Large intestine (tissue), 12 donors: ENCODE data around the gene HYPK. TPM values are rescaled to one million over a fixed set of nuclear protein-coding genes. Genes with fewer than 3 reads are reported as not detected.

Experiments used
- DNase-seq, 2 donors: peaks; one replicate each; pipeline versions ENCODE4 v3.0.0 to v3.0.0-alpha.2; 2013
- H3K27ac ChIP-seq: one replicate; pipeline ENCODE4 v1.5.1; 2013; ENCODE audit warnings: low read length
- H3K27me3 ChIP-seq: 2 replicates; pipeline ENCODE4 v1.6.1; 2013; ENCODE audit warnings: low read length; ENCODE audit not compliant: control insufficient read depth, insufficient read depth
- H3K36me3 ChIP-seq: 2 replicates; pipeline ENCODE4 v1.6.1; 2013; ENCODE audit warnings: low read length; ENCODE audit not compliant: control insufficient read depth, insufficient read depth
- H3K4me1 ChIP-seq: one replicate; pipeline ENCODE4 v1.6.1; 2013; ENCODE audit warnings: low read length; ENCODE audit not compliant: control insufficient read depth, insufficient read depth
- H3K4me3 ChIP-seq: one replicate; pipeline ENCODE4 v1.5.1; 2013; ENCODE audit warnings: low read length
- H3K9me3 ChIP-seq: one replicate; pipeline ENCODE4 v1.6.1; 2013; ENCODE audit warnings: mild to moderate bottlenecking, low read depth, low read length, moderate library complexity; ENCODE audit not compliant: control insufficient read depth
- WGBS: methylation state at CpG from one replicate; pipeline ENCODE4 v1.1.5; 2013; ENCODE audit warnings: low lambda C conversion rate; ENCODE audit not compliant: insufficient coverage; 5-methylcytosine and 5-hydroxymethylcytosine counted together
- long read RNA-seq, 11 donors: transcript quantifications; one replicate each; lab custom pipeline, GENCODE V29; 2026
- polyA plus RNA-seq: library from polyadenylated mRNA; unstranded; fragments of 120-200 nt; gene quantifications from one replicate; pipeline ENCODE4 v1.2.1, GENCODE V29; 2013

HYPK gene, protein sequence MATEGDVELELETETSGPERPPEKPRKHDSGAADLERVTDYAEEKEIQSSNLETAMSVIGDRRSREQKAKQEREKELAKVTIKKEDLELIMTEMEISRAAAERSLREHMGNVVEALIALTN
- 6.0 TPM for polyA plus RNA-seq
- long read RNA-seq, donor 1, transcript HYPK-202 (4 exons, 1,051 nt): major isoform, 34 of 35 reads
- long read RNA-seq, donor 1, partial matches to known transcripts: 0 of 35 reads
- long read RNA-seq, donor 1, other reads (novel, unspliced or antisense): 0 of 35 reads
- long read RNA-seq, donor 2, full-length matches to known transcripts: 92 of 92 reads
- long read RNA-seq, donor 2, partial matches to known transcripts: 0 of 92 reads
- long read RNA-seq, donor 2, other reads (novel, unspliced or antisense): 0 of 92 reads
- long read RNA-seq, donor 3: 0 reads
- long read RNA-seq, donor 4, full-length matches to known transcripts: 11 of 11 reads
- long read RNA-seq, donor 4, partial matches to known transcripts: 0 of 11 reads
- long read RNA-seq, donor 4, other reads (novel, unspliced or antisense): 0 of 11 reads
- long read RNA-seq, donor 5, transcript HYPK-202 (4 exons, 1,051 nt): major isoform, 39 of 41 reads
- long read RNA-seq, donor 5, partial matches to known transcripts: 0 of 41 reads
- long read RNA-seq, donor 5, other reads (novel, unspliced or antisense): 0 of 41 reads
- long read RNA-seq, donor 6, transcript HYPK-202 (4 exons, 1,051 nt): major isoform, 51 of 55 reads
- long read RNA-seq, donor 6, partial matches to known transcripts: 0 of 55 reads
- long read RNA-seq, donor 6, other reads (novel, unspliced or antisense): 0 of 55 reads
- long read RNA-seq, donor 7, transcript HYPK-202 (4 exons, 1,051 nt): major isoform, 29 of 33 reads
- long read RNA-seq, donor 7, partial matches to known transcripts: 0 of 33 reads
- long read RNA-seq, donor 7, other reads (novel, unspliced or antisense): 0 of 33 reads
- long read RNA-seq, donor 8, full-length matches to known transcripts: 97 of 97 reads
- long read RNA-seq, donor 8, partial matches to known transcripts: 0 of 97 reads
- long read RNA-seq, donor 8, other reads (novel, unspliced or antisense): 0 of 97 reads
- long read RNA-seq, donor 9, transcript HYPK-202 (4 exons, 1,051 nt): major isoform, 64 of 66 reads
- long read RNA-seq, donor 9, partial matches to known transcripts: 0 of 66 reads
- long read RNA-seq, donor 9, other reads (novel, unspliced or antisense): 0 of 66 reads
- long read RNA-seq, donor 10, transcript HYPK-202 (4 exons, 1,051 nt): major isoform, 52 of 53 reads
- long read RNA-seq, donor 10, partial matches to known transcripts: 0 of 53 reads
- long read RNA-seq, donor 10, other reads (novel, unspliced or antisense): 0 of 53 reads
- long read RNA-seq, donor 11, full-length matches to known transcripts: 55 of 55 reads
- long read RNA-seq, donor 11, partial matches to known transcripts: 0 of 55 reads
- long read RNA-seq, donor 11, other reads (novel, unspliced or antisense): 0 of 55 reads

- peak; percentile 90 to 93 for DNase-seq
- no CpG with 5 or more reads among the region's 44 CpGs for WGBS
- Histone ChIP-seq H3K27me3 (no peaks in the 10 kb centered on the region), H3K36me3 (peaks cover 55% of the 10 kb centered on the region), H3K4me1 (peaks cover 22% of the 10 kb centered on the region), H3K27ac (peak within 1 kb of the TSS; percentile 88), H3K4me3 (peak within 1 kb of the TSS; percentile 88), H3K9me3 (peaks cover 4% of the 10 kb centered on the region)
Measured at GRCh38 chr15:43800286-43801141, at the start of gene HYPK. Gene HYPK (plus strand): TSS chr15:43800599. CDS start chr15:43800623, 24 bp downstream.

DNA sequence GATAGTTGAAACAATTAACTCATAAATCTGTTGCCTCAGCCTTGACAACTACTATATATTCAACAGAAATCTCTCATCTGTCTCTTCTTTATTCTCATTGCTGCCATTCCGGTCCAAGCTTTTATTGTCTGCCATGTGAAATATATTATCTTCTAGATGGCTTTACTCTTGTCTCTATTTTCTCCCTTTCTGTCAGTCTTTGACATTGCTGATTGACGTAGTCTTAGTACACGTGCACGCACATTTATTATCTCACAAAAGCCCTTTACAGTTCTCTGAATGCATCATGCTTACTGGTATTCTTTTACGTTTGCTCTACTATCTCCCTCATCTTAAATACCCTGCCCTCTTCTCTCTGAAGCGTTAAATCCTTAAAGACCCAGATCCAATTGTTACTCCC is 48.5 kb upstream of the HYPK start:
- no peak overlapping the region for H3K27ac ChIP-seq
- 66% methylated on average over 5 of the region's 6 CpGs for WGBS
- DNase-seq: no peak
- no peak overlapping the region for H3K4me3 ChIP-seq
- H3K4me1 ChIP-seq: peaks cover 3% of the 10 kb centered on the region
- H3K36me3 ChIP-seq: peaks cover 28% of the 10 kb centered on the region
- H3K9me3 ChIP-seq: no peaks in the 10 kb centered on the region
- no peaks in the 10 kb centered on the region for H3K27me3 ChIP-seq

DNA sequence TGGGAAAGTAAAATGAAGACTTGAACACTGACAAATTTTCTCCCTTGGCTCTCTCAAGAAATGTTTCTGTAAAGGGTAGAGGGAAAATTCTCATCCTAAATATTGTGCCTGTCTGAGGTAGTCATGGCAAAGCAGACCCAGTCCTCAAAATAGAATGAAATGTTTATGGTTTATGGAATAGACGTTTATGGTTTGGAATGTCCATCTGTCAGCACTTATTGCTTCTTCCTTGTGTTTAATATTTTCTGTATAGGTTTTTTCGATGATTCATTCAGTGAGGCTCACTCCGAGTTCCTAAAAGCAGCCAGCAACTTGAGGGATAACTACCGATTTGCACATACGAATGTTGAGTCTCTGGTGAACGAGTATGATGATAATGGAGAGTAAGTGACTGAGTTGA is 37.6 kb upstream of the HYPK start:
- no peak for DNase-seq
- peaks cover 78% of the 10 kb centered on the region for H3K36me3 ChIP-seq
- 83% methylated on average over 1 of the region's 6 CpGs for WGBS

DNA sequence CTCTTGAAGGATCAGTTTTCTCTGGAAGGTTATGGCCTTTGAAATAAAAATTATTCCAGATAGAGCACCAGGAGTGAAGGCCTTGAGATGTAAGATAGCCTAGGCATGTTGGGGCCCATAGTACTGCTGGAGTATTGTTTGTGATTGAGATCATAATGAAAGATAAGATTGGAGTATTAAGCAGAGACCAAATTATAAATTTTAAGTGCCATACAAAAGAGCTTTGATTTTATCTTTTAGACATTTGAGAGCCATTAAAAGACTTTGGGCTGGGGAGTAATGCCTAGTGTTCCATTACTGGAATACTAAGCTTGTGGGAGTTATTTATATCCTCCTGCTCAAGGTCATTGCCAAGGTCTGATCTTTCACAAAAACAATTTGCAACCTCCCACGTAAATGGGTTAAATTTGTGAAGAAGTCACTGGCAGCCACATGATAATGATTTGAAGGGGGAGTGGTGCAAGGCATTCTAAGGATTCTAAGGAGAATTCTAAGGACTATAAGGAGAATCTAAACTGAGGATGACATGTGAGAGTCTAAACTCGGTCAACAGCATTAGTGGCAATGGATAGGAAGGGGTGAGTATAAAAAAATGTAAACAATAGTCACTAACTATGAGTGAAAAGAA is 36.5 kb upstream of the HYPK start:
- WGBS: 75% methylated on average over 1 of the region's 2 CpGs
- peaks cover 78% of the 10 kb centered on the region for H3K36me3 ChIP-seq
- no peak for DNase-seq
- H3K27me3 ChIP-seq: no peaks in the 10 kb centered on the region
- H3K9me3 ChIP-seq: no peaks in the 10 kb centered on the region
- H3K27ac ChIP-seq: no peak overlapping the region
- H3K4me3 ChIP-seq: no peak overlapping the region
- H3K4me1 ChIP-seq: no peaks in the 10 kb centered on the region

More for the DNA sequence above, 37.6 kb upstream of the HYPK start:
- Histone ChIP-seq H3K9me3 (no peaks in the 10 kb centered on the region), H3K4me1 (no peaks in the 10 kb centered on the region), H3K27me3 (no peaks in the 10 kb centered on the region), H3K4me3 (no peak overlapping the region), H3K27ac (no peak overlapping the region)

GRCh38 chr15:43769584-43770228 is 30.7 kb upstream of the HYPK start:
- no CpG with 5 or more reads among the region's 5 CpGs for WGBS
- Histone ChIP-seq H3K27ac (no peak overlapping the region), H3K36me3 (peaks cover 88% of the 10 kb centered on the region), H3K4me3 (no peak overlapping the region), H3K4me1 (peaks cover under 1% of the 10 kb centered on the region), H3K9me3 (no peaks in the 10 kb centered on the region), H3K27me3 (no peaks in the 10 kb centered on the region)
- peak in 1 of 2 donors; percentile 39 for DNase-seq

DNA sequence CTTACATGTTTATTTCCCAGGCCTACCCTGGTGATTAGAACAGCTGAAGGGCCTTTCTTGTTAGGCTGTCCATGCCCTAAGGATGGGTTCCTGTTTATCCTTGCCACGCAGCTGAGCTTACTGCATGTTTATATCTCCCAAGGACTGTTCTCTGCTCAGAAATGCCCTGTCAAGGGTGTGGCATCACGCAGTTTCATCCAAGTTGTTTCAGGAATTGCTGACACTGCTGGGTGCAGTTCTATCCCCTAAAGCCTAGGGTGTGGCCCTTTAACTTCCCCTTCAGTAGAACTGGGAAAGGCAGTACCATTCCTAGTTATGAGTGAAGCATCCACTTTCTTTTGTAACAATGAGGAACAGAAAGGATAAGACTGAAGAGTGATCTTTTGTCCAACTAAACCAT is 28.6 kb upstream of the HYPK start:
- Histone ChIP-seq H3K9me3 (no peaks in the 10 kb centered on the region), H3K27me3 (no peaks in the 10 kb centered on the region), H3K36me3 (peaks cover 68% of the 10 kb centered on the region), H3K4me1 (peaks cover 12% of the 10 kb centered on the region), H3K27ac (peak overlapping the region; percentile 2), H3K4me3 (no peak overlapping the region)
- WGBS: no CpG with 5 or more reads among the region's 2 CpGs
- peak in 1 of 2 donors; percentile 40 for DNase-seq

DNA sequence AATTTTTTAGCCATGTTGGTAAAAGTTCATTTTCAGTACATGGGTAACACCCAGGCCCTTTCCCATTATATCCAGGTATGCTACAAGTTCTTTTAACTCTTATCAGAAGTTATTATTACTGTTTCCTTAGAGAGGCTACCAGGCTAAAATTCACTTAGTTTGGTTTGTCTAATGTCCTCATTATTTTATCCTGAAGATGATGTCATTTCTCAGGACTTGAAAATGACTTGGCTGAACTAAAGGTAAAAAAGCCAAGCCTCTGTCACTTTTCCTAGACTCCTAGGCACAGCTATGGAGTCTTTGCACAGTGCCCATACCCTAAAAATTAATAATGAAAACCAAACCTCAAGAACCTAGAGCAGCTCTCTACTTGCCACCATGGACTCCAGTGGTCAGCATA is 27.8 kb upstream of the HYPK start:
- Histone ChIP-seq H3K9me3 (no peaks in the 10 kb centered on the region), H3K27me3 (no peaks in the 10 kb centered on the region), H3K4me3 (no peak overlapping the region), H3K4me1 (peaks cover 15% of the 10 kb centered on the region), H3K27ac (no peak overlapping the region), H3K36me3 (peaks cover 60% of the 10 kb centered on the region)
- DNase-seq: no peak

GRCh38 chr15:43774062-43774461 is 26.3 kb upstream of the HYPK start:
- Histone ChIP-seq H3K27ac (no peak overlapping the region), H3K9me3 (no peaks in the 10 kb centered on the region), H3K4me1 (peaks cover 20% of the 10 kb centered on the region), H3K27me3 (no peaks in the 10 kb centered on the region), H3K36me3 (peaks cover 48% of the 10 kb centered on the region), H3K4me3 (no peak overlapping the region)
- no CpG with 5 or more reads among the region's 4 CpGs for WGBS
- DNase-seq: no peak
